GM18517 (cell line): ENCODE measurements around the gene SAP30BP.
A peak's percentile ranks its signal among the peaks of the same experiment; 100 is the strongest.

Source experiments
- ATAC-seq: cut with Tn5 transposase; IDR thresholded peaks from one replicate; pipeline ENCODE4 v1.9.1; 2021; ENCODE audit warnings: mild to moderate bottlenecking, moderate library complexity; ENCODE audit not compliant: unreplicated experiment

Gene SAP30BP

GRCh38 chr17:75646638-75646992, 20.5 kb upstream of the SAP30BP start:
- no peak for ATAC-seq

DNA sequence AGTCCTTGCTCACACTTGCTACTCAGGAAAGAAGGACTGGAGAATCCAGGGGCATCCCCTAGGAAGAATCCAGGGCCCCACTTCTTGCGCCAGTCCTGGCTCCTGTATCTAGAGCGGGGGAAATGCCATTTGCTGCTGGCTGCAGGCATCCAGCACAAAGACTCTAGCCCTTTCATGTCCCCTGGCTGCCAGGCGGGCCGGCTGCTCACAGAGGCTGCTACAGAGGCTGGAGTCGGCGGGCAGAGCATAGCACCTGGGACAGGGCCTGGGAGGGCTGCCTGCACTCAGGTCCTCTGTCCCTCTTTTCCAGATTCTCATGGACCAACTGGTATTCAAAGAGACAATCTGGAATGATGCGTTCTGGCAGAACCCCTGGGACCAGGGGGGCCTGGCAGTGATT, 20.1 kb upstream of the SAP30BP start:
- ATAC-seq: no peak

GRCh38 chr17:75647921-75648320, 19.2 kb upstream of the SAP30BP start:
- ATAC-seq: no peak

GRCh38 chr17:75649687-75650086, 17.5 kb upstream of the SAP30BP start:
- no peak for ATAC-seq

- no peak for ATAC-seq
These were observed 16.3 kb upstream of the SAP30BP start for GRCh38 chr17:75650874-75651273.

- no peak for ATAC-seq
These were observed 14.8 kb upstream of the SAP30BP start for GRCh38 chr17:75652341-75652740.

- ATAC-seq: no peak
These were observed 14.1 kb upstream of the SAP30BP start for GRCh38 chr17:75652934-75653549.

GRCh38 chr17:75654176-75654575, 13.0 kb upstream of the SAP30BP start:
- ATAC-seq: no peak

DNA sequence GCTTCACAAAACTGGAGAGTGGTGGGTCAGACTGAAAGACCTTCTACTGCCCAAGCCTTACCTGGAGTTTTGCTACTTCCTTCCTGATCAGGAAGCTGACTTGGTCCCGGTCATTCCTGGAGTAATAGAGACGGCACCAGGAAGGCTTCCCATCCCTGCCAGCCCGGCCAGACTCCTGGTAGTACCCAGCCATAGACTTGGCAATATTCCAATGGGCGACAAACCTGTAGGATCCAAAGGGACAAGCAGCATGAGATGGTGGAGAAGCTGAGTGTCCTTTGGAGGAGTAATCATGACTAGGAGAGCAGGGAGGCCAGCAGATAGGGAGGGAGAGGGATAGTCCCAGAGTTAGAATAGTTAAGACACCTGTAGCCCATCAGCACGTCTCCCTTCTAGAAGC, 8.9 kb upstream of the SAP30BP start:
- no peak for ATAC-seq

- no peak for ATAC-seq
These were observed 5.6 kb upstream of the SAP30BP start for GRCh38 chr17:75661531-75661930.

- ATAC-seq: no peak
These were observed 4.6 kb upstream of the SAP30BP start for GRCh38 chr17:75662511-75662910.

GRCh38 chr17:75664099-75664549, 3.0 kb upstream of the SAP30BP start:
- peak; percentile 75 for ATAC-seq

- ATAC-seq: no peak
These were observed 1.2 kb upstream of the SAP30BP start for GRCh38 chr17:75665981-75666380.

- no peak for ATAC-seq
These were observed 687 bp downstream of the SAP30BP start for GRCh38 chr17:75667825-75668224.

- no peak for ATAC-seq
These were observed 1.4 kb downstream of the SAP30BP start for GRCh38 chr17:75668489-75668888.

DNA sequence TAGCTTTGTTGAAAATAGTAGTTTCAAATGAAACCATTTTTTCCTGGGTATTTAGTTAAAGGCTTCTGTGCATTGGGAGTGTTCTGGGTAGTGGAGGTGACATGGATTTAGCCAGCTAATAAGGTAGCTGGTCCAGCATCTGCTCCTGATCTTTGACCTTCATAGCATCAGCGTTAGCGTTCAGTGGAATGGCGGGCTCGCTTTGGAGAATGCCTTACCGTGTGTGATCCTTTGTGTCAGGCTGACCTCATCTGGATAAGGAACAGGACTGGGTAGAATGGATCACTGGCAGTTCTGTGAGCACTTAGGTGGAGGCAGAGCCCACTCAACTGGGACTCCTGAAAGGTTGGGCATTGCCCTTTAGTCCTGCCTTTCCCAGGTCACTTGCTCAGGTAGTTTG, 3.7 kb downstream of the SAP30BP start:
- ATAC-seq: no peak

GRCh38 chr17:75672011-75672410, 4.9 kb downstream of the SAP30BP start:
- ATAC-seq: no peak

GRCh38 chr17:75673487-75673886, 6.3 kb downstream of the SAP30BP start:
- no peak for ATAC-seq

GRCh38 chr17:75676461-75676860, 9.3 kb downstream of the SAP30BP start:
- no peak for ATAC-seq

- no peak for ATAC-seq
These were observed 12.6 kb downstream of the SAP30BP start for GRCh38 chr17:75679706-75680211.

DNA sequence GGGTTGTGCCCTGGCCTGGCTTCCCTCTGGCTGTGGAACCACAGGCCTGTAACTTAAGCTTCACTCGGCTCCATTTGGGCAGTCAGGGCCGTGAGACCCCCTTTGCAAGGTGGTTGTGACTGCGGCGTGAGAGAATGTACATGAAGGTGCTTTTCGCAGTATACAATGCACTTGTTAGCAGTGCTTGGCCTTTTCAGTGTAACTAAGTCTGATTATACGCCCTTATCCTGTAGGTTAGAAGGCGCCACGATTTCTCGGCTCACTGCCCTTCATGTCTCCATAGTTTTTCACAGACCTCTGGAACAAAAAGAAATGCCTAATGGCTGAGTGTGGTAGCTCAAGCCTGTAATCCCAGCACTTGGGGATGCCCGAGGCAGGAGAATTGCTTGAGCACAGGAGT, 13.3 kb downstream of the SAP30BP start:
- no peak for ATAC-seq

GRCh38 chr17:75681289-75681688, 14.2 kb downstream of the SAP30BP start:
- ATAC-seq: no peak

DNA sequence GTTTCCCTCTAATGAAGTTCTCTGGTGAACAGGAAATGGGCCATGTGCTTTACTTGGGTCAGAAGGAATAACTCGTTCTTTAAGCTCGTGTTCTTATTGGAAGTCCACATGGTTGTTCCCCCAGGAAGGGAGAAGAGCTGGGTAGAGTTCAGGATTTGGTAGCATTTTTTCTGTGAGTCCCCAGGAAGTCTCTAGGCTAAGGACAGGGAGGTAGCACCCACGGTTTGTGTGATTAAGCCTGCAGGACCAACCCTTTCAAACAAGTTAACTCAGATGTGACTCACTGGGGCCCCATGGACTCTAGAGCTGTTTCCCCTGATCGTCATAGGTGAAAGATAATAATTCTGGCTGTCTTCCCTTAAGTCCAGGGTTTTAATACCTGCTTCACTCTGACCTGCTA, 16.4 kb downstream of the SAP30BP start:
- no peak for ATAC-seq
